Body of pancreas (tissue), 4 donors: ENCODE data around the gene TAF1D. TPM values are rescaled to one million over a fixed set of nuclear protein-coding genes. Genes with fewer than 3 reads are reported as not detected.
A peak's percentile ranks its signal among the peaks of the same experiment; 100 is the strongest.
"Not testable (repeated sequence)": the region's sequence is repeated elsewhere in the genome, so short reads cannot be mapped to it uniquely, and the experiment has no call there.

Experiments used
- ATAC-seq: fragments of 150-250 bp; one replicate; pipeline ENCODE4 v1.9.1; 2016
- DNase-seq, 4 donors: peaks; one replicate each; pipeline ENCODE4 v3.0.0-alpha.2; 2019
- H3K27ac ChIP-seq, 4 donors: fragments of 200-600 bp; sonication (generic); 1 replicate in 3 of 4; 2 replicates in 1 of 4; pipeline versions ENCODE4 v1.5.1 to v1.6.1; 2016 to 2019; ENCODE audit warnings: mild to moderate bottlenecking in 1 of 4, mixed read lengths in 1 of 4, moderate library complexity in 1 of 4
- H3K27me3 ChIP-seq, 2 donors: fragments of 200-600 bp; sonication (generic); one replicate each; pipeline ENCODE4 v1.6.0; 2016; ENCODE audit warnings: mild to moderate bottlenecking in 1 of 2
- H3K36me3 ChIP-seq, 2 donors: fragments of 200-600 bp; sonication (generic); replicated peaks in 1 of 2; 2 replicates each; pipeline ENCODE4 v1.5.1; 2016; ENCODE audit warnings: low read depth in 2 of 2; ENCODE audit not compliant: insufficient read depth in 1 of 2
- H3K4me1 ChIP-seq: fragments of 200-600 bp; sonication (generic); one replicate; pipeline ENCODE4 v1.6.0; 2016
- H3K4me3 ChIP-seq, 2 donors: fragments of 200-600 bp; sonication (generic); 1 replicate in 1 of 2; 2 replicates in 1 of 2; pipeline ENCODE4 v1.5.1; 2016 to 2019
- H3K9me3 ChIP-seq, 3 donors: fragments of 200-600 bp; sonication (generic); 1 replicate in 2 of 3; 2 replicates in 1 of 3; pipeline ENCODE4 v1.5.1; 2016
- POLR2A ChIP-seq, 3 donors: fragments of 450-650 bp; IDR thresholded peaks; one replicate each; pipeline ENCODE4 v1.6.1; 2016; ENCODE audit warnings: antibody characterized with exemption in 3 of 3, mild to moderate bottlenecking in 2 of 3
- WGBS, 2 donors: methylation state at CpG; one replicate each; pipeline ENCODE4 v1.1.5; 2017; 5-methylcytosine and 5-hydroxymethylcytosine counted together
- intact Hi-C: fragments of 100-400 bp; cut with DNase I; formaldehyde crosslinking; loops from one replicate; pipeline ENCODE4 v1.15.1; 2023
- total RNA-seq, 2 donors: library from RNA; depleted of rRNA; stranded (reverse); fragments of >200 nt; gene quantifications; one replicate each; pipeline ENCODE4 v1.1.0, GENCODE V29; 2016
- TF ChIP-seq, protein P1 (sequence below), 7 experiments: fragments of 450-650 bp in 4 of 7; fragments of 200-600 bp in 3 of 7; sonication (generic) in 3 of 7; IDR thresholded peaks; one replicate each; pipeline ENCODE4 v1.5.1; 2016 to 2019; ENCODE audit warnings: antibody characterized with exemption in 7 of 7

Gene TAF1D
- total RNA-seq, 2 donors from 2014 or later = 113 to 177 TPM

DNA sequence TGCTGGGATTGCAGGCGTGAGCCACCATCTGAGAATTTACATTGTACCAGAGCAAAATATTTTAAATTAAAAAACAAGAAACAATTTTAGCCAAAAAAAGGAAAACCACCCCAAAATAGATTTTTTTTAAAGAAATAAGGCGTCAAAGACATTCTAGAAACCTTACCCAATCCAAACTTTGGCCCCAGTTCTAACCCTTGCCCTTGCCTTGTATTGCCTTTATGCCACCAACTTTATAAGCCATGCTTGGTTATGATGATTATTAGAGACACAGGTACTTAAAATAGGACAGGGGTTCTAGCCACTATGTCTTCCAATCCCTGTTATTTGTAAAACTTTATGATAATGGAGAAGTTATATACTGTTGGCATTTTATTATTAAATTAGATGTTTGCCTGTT, 11.9 kb upstream of the TAF1D start:
- intact Hi-C loops = no loop called here
- no peaks in the 10 kb centered on the region for H3K4me1 ChIP-seq
- peaks cover 12 to 23% of the 10 kb centered on the region in 2 donors for H3K36me3 ChIP-seq
- 87 to 96% methylated on average over 2 of the region's 2 CpGs for WGBS, 2 donors
- DNase-seq (no peak), ATAC-seq (no peak)
- no peaks in the 10 kb centered on the region for H3K27me3 ChIP-seq
- H3K4me3 ChIP-seq = no peak overlapping the region
- no peaks in the 10 kb centered on the region for H3K9me3 ChIP-seq
- no peak overlapping the region for H3K27ac ChIP-seq
- TF ChIP-seq, protein P1, sequence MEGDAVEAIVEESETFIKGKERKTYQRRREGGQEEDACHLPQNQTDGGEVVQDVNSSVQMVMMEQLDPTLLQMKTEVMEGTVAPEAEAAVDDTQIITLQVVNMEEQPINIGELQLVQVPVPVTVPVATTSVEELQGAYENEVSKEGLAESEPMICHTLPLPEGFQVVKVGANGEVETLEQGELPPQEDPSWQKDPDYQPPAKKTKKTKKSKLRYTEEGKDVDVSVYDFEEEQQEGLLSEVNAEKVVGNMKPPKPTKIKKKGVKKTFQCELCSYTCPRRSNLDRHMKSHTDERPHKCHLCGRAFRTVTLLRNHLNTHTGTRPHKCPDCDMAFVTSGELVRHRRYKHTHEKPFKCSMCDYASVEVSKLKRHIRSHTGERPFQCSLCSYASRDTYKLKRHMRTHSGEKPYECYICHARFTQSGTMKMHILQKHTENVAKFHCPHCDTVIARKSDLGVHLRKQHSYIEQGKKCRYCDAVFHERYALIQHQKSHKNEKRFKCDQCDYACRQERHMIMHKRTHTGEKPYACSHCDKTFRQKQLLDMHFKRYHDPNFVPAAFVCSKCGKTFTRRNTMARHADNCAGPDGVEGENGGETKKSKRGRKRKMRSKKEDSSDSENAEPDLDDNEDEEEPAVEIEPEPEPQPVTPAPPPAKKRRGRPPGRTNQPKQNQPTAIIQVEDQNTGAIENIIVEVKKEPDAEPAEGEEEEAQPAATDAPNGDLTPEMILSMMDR (IDR thresholded peaks at IDR 0.05) = no peak
- TF ChIP-seq POLR2A (IDR thresholded peaks at IDR 0.05) = no peak

DNA sequence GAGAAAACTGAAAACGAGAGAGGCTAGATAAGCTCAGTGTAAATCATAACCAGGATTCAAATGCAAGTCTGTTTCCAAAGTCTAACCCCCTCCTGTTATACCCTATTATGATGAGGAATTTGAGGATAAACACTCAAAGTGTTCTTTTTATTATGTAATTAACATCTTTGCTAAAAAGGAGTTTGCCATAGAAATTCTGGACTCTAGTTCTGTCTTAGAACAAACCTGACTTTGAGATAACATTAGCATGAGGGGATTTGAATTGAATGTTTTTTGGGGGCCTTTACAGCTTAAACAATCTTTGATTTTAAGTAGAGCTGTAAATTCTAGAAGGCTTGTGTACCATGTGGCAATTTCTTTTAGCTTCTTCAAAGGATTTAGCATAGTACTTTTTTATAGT, 9.7 kb upstream of the TAF1D start:
- Histone ChIP-seq H3K4me3 (no peak overlapping the region), H3K9me3 (no peaks in the 10 kb centered on the region), H3K36me3 (peaks cover 0 to 13% of the 10 kb centered on the region in 2 donors), H3K4me1 (peaks cover 3% of the 10 kb centered on the region), H3K27ac (no peak overlapping the region), H3K27me3 (no peaks in the 10 kb centered on the region)
- DNase-seq (no peak), ATAC-seq (no peak)
- intact Hi-C loops = no loop called here
- 60 to 76% methylated on average over 1 of the region's 1 CpG for WGBS, 2 donors
- no peak for TF ChIP-seq POLR2A (IDR thresholded peaks at IDR 0.05)
- TF ChIP-seq, protein P1 (IDR thresholded peaks at IDR 0.05) = no peak

DNA sequence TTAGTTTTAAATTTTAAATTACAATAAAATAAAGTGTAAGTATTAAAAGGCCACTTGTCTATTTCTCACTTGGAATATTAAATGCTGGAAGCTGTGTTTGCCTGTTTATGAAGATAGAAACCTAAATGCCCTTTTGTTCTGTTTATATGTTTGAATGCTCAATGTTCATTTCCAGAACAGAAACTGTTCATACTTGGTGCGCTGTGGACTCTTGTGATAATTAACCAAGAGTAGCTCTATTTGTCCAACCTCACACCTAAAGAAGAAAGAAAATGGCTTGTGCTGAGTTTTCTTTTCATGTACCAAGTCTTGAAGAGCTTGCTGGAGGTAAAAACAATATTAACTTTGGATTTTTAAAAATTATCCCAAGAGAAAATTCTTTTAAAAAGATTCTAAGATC, 5.8 kb upstream of the TAF1D start:
- Histone ChIP-seq H3K27me3 (no peaks in the 10 kb centered on the region), H3K36me3 (no peaks in the 10 kb centered on the region), H3K4me1 (peaks cover 42% of the 10 kb centered on the region), H3K4me3 (no peak overlapping the region), H3K27ac (peak overlapping the region in 2 of 4 donors; percentile 46 to 98), H3K9me3 (no peaks in the 10 kb centered on the region)
- DNase-seq (no peak), ATAC-seq (no peak)
- WGBS, 2 donors = 43 to 75% methylated on average over 1 of the region's 1 CpG
- intact Hi-C loops = no loop called here
- TF ChIP-seq, protein P1 (IDR thresholded peaks at IDR 0.05) = no peak
- TF ChIP-seq POLR2A (IDR thresholded peaks at IDR 0.05) = no peak

DNA sequence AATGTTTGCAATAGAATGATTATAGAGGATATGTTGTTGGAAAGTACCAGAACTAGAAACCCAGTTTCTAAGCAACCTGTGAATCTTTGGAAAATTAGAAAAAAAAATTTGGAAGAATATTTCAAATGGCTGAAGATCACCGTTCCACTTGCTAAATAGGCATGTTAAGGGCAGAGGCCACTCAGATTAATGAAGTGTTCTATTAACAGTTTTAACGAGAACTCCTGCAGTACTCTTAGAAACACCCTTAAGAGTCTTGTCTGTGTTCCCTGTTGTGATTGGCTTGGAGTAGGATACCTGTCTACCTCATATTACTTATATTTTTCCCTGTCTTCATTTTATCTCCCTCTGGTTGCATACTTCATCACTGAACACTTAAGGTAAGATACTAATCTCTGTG, 4.8 kb upstream of the TAF1D start:
- no peak for TF ChIP-seq POLR2A (IDR thresholded peaks at IDR 0.05)
- H3K4me3 ChIP-seq = no peak overlapping the region
- no peak for ATAC-seq
- no peaks in the 10 kb centered on the region for H3K9me3 ChIP-seq
- peaks cover 42% of the 10 kb centered on the region for H3K4me1 ChIP-seq
- no peak for DNase-seq
- 9 to 21% methylated on average over 2 of the region's 2 CpGs for WGBS, 2 donors
- H3K36me3 ChIP-seq = no peaks in the 10 kb centered on the region
- peak overlapping the region in 3 of 4 donors; percentile 9 to 98 (median 97) for H3K27ac ChIP-seq
- H3K27me3 ChIP-seq = no peaks in the 10 kb centered on the region
- intact Hi-C loops = no loop called here

DNA sequence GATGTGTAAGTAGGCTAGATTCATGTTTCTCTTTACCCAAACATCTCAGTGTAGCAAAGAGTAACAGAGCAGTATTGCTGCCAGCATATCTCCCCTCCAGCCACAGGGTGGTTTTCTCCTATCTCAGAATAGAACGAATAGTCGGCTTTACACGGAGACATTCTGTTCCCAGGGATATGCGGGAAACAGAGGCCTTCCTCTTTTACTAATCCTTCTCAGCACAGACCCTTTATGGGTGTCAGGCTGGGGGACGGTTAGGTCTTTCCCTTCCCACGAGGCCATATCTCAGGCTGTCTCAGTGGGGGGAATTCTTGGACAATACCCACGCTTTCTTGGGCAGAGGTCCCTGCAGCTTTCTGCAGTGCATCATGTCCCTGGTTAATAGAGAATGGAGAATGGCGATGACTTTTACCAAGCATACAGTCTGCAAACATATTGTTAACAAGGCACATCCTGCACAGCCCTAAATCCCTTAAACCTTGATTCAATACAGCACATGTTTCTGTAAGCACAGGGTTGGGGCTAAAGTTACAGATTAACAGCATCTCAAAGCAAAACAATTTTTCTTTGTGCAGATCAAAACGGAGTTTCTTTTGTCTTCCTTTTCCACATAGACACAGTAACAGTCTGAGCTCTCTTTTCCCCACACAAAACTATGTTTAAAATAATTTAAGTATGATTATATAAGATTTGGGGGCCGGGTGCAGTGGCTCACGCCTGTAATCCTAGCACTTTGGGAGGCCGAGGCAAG, 3.9 kb upstream of the TAF1D start:
- intact Hi-C loops, ATAC-seq: not testable (repeated sequence)
- 10 to 13% methylated on average over 12 of the region's 12 CpGs for WGBS, 2 donors

DNA sequence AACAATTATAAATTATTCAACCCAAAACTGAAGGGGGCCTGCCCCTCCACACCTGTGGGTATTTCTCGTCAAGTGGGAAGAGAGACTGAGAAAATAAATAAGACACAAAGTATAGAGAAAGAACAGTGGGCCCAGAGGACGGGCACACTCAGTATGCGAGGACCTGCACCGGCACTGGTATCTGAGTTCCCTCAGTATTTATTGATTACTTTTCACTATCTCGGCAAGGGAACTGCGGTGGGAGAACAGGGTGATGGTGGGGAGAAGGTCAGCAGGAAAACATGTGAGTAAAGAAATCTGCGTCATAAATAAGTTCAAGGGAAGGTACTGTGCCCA, 3.3 kb upstream of the TAF1D start:
- H3K27ac ChIP-seq = peak overlapping the region; percentile 78 to 98 (median 96)

More for the DNA sequence above, 3.9 kb upstream of the TAF1D start:
- not testable (repeated sequence) for H3K9me3 ChIP-seq, H3K4me3 ChIP-seq, H3K36me3 ChIP-seq, H3K27me3 ChIP-seq
- TF ChIP-seq POLR2A (IDR thresholded peaks at IDR 0.05) = peak in 2 of 3 donors; percentile 15 to 34
- Histone ChIP-seq H3K4me1 (peaks cover 43% of the 10 kb centered on the region), H3K27ac (peak overlapping the region; percentile 78 to 98 (median 96))
- peak in 1 of 4 donors; percentile 33 for DNase-seq

More for the DNA sequence above, 3.3 kb upstream of the TAF1D start:
- Histone ChIP-seq H3K4me3 (no peak overlapping the region), H3K27me3 (no peaks in the 10 kb centered on the region), H3K9me3 (no peaks in the 10 kb centered on the region), H3K4me1 (peaks cover 48% of the 10 kb centered on the region), H3K36me3 (no peaks in the 10 kb centered on the region)
- WGBS, 2 donors = 14 to 17% methylated on average over 7 of the region's 7 CpGs
- intact Hi-C loops = no loop called here
- TF ChIP-seq, protein P1 (IDR thresholded peaks at IDR 0.05) = no peak
- peak in 2 of 3 donors; percentile 17 to 53 for TF ChIP-seq POLR2A (IDR thresholded peaks at IDR 0.05)
- ATAC-seq (no peak), DNase-seq (peak in 3 of 4 donors; percentile 30 to 36 (median 35))
